H1 (cell line): Measurements from ENCODE around the gene INPP5J.

ENCODE experiments used
- CEBPB ChIP-seq: IDR thresholded peaks from 2 replicates; pipeline ENCODE4 v1.6.1; 2012; ENCODE audit warnings: low read depth, low read length
- CTCF ChIP-seq, 3 experiments: IDR thresholded peaks; 1 replicate in 2 of 3; 2 replicates in 1 of 3; pipeline versions ENCODE4 v1.5.1 to v1.6.1; 2011; ENCODE audit warnings: low read length in 3 of 3, mild to moderate bottlenecking in 3 of 3, inconsistent platforms in 2 of 3, low read depth in 1 of 3, moderate library complexity in 1 of 3; ENCODE audit not compliant: insufficient read depth in 1 of 3; ENCODE audit errors: control extremely low read depth in 1 of 3
- JUND ChIP-seq: IDR thresholded peaks from 2 replicates; pipeline ENCODE4 v1.6.1; 2011; ENCODE audit warnings: mild to moderate bottlenecking, improper control_type of control experiment, low read length
- TF ChIP-seq, protein P1 (sequence below): IDR thresholded peaks from 2 replicates; pipeline ENCODE4 v1.6.1; 2011; ENCODE audit warnings: low read depth, mild to moderate bottlenecking, low read length; ENCODE audit not compliant: insufficient read depth

DNA sequence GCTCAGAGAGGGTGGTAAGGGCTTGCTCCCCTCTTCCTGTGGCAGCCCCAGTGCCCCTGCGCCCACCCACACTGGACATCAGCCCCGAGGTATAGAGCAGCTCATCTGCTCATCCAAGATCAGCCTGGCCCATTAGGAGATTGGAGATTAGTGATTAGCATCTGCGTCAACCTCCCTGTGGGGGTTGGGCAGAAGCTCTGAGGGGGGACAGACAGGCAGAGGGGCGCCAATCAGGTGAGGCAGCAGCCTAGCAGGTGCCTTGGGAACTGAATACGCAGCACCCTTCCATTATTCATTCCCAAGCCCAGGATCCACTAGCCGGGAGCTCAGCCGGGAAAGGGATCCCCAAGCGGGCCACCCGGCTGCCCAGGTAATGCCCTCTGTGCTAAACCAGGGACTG is 30.6 kb upstream of the INPP5J start:
- no peak for TF ChIP-seq CTCF (IDR thresholded peaks at IDR 0.05; ENCODE audit: control extremely low read depth in 1 of 3, insufficient read depth in 1 of 3, low read depth in 1 of 3, low read length in 3 of 3)
- TF ChIP-seq, protein P1, sequence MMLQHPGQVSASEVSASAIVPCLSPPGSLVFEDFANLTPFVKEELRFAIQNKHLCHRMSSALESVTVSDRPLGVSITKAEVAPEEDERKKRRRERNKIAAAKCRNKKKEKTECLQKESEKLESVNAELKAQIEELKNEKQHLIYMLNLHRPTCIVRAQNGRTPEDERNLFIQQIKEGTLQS, result no peak
- no peak for TF ChIP-seq JUND
- TF ChIP-seq CEBPB, result no peak
